ENCODE data around the gene PAQR6.

GRCh38 chr1:156293098-156293434, 45.2 kb upstream of the PAQR6 start:
- TF ChIP-seq EZH2 (optimal IDR thresholded peaks at IDR 0.05; ENCODE audit: low read depth, low read length) = no peak
- TF ChIP-seq CTCF (IDR thresholded peaks at IDR 0.05; ENCODE audit: low read length) = no peak
- no peak for TF ChIP-seq EZH2phosphoT487 (IDR thresholded peaks at IDR 0.05; ENCODE audit: low read length)
